VCaP (cell line): Measurements from ENCODE around the gene TRIM22.
"Not testable (repeated sequence)": the region's sequence is repeated elsewhere in the genome, so short reads cannot be mapped to it uniquely, and the experiment has no call there.

ENCODE experiments used
- H3K27ac ChIP-seq: fragments of 450-650 bp; 2 replicates; pipeline ENCODE4 v1.5.1; 2017
- CTCF ChIP-seq: fragments of 450-650 bp; conservative IDR thresholded peaks from 2 replicates; pipeline ENCODE4 v1.5.1; 2017; ENCODE audit warnings: mild to moderate bottlenecking, moderate library complexity

Gene TRIM22

DNA sequence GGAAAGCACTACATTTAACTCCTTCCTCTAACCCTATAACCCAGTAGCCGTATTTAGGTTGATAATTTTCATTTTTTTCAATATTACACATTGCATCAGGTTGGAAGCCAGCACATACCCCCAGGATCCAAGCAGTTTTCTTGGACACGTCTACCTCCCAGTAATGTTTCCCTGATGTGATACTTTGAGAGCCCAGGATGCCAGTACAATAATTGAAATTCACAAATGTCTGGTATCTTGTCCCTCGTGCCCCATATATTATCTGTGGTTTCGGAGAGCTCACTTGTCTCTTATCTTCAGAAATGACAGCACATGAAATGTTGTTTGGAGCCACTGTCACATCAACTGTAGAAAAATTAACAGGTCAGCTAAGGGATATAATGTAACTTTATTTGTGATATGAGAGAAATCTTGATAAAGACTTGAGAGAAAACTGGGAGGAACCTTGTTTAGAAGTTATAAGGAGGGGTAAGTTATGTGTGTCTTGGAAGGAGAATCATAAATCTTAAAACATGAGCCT lies 24.5 kb upstream of the TRIM22 start:
- no peak overlapping the region for H3K27ac ChIP-seq
- no peak for TF ChIP-seq CTCF

GRCh38 chr11:5665746-5666401 lies 23.7 kb upstream of the TRIM22 start:
- no peak for TF ChIP-seq CTCF
- no peak overlapping the region for H3K27ac ChIP-seq

DNA sequence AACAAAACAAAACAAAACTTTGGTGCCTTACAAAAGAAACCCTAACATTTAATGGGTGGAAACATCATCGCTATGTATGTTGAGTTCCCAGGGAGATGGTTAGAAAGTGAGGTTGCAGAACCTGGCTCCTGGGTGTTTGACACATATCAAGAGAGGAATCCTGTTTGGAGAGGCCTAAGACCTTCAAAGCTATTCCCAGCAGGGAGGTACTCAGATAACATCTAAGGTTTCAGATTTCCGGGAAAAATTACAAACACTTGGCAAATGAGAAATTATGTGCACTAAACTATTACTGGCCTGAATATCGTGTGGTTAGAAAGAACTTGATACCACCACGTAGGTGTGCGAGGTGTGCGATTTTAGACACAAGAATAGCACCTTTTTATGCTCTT lies 23.2 kb upstream of the TRIM22 start:
- TF ChIP-seq CTCF = no peak
- no peak overlapping the region for H3K27ac ChIP-seq

DNA sequence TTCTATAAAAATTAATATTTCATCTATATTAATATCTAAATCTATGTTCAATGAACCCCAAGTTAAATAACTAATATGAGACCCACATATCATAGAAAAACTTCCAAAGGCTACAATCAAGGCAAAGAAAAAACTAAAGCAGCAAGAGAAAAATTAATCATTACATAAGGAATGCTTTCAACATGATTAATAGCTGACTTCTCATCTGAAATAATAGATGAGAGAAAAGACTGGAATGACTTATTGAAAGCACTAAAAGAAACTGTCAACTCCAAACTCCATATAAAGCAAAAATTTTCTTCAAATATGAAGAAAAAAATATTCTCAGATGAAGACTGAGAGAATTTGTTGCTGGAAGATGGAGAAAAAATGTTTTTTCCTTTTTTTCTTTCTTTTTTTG lies 17.8 kb upstream of the TRIM22 start:
- TF ChIP-seq CTCF = no peak
- no peak overlapping the region for H3K27ac ChIP-seq

DNA sequence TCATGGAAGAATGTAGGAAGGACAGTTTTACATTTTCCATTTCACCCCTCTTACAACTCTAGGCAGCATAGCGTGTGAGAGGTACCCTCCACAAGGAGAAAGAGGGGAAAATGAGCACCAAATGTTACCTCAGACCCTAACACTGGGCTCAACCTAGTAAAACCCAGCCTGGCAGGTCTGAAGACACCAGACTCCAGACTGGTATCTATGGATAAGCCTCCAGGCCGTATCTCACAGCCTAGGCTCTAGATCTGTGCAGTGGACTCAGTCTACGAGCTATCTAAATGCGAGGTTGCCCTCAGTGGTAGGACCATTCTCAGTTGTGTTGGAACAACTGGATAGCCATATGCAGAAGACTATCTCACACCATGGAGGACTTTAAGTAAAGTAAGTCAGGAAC lies 15.2 kb upstream of the TRIM22 start:
- H3K27ac ChIP-seq = no peak overlapping the region
- TF ChIP-seq CTCF = no peak

- no peak overlapping the region for H3K27ac ChIP-seq
- TF ChIP-seq CTCF = no peak
These were observed 9.8 kb upstream of the TRIM22 start for GRCh38 chr11:5679811-5680210.

- H3K27ac ChIP-seq = not testable (repeated sequence)
These were observed 6.6 kb upstream of the TRIM22 start for GRCh38 chr11:5682890-5683441.

GRCh38 chr11:5683620-5684019 lies 6.0 kb upstream of the TRIM22 start:
- not testable (repeated sequence) for H3K27ac ChIP-seq
